Hepatocyte (in vitro differentiated cells): ENCODE data around the gene RRP15.

Experiments
- EZH2 ChIP-seq: fragments of 200-600 bp; sonication (generic); IDR thresholded peaks from 2 replicates; pipeline ENCODE4 v1.6.1; 2016; ENCODE audit warnings: antibody characterized with exemption, mild to moderate bottlenecking, borderline replicate concordance
- EZH2phosphoT487 ChIP-seq: fragments of 200-600 bp; sonication (generic); IDR thresholded peaks from one replicate; pipeline ENCODE4 v1.6.1; 2018; ENCODE audit warnings: antibody characterized with exemption, mild to moderate bottlenecking, low read depth, moderate library complexity; ENCODE audit not compliant: unreplicated experiment, severe bottlenecking
- TF ChIP-seq, protein P1 (sequence below): fragments of 200-600 bp; sonication (generic); IDR thresholded peaks from 2 replicates; pipeline ENCODE4 v1.5.1; 2016; ENCODE audit warnings: antibody characterized with exemption, mild to moderate bottlenecking; ENCODE audit not compliant: poor library complexity

DNA sequence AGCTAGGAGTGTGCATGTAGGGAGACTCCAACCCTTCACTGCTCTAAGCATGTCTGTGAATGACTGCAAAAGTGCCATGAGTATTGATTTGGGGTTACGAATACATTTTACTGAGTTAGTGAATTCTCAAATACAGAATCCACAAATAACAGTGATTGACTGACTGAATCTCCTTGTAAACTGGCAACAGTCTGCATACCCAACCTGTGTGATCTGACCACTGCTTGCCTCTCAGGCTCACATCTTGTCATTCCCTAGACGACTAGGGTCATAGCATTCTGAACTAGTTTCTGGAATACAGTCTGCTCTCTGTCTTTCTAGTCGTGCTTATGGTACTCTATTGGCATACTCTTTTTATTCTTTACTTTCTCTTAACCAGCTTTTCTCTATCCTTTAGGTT, 7.4 kb downstream of the RRP15 start:
- TF ChIP-seq, protein P1, sequence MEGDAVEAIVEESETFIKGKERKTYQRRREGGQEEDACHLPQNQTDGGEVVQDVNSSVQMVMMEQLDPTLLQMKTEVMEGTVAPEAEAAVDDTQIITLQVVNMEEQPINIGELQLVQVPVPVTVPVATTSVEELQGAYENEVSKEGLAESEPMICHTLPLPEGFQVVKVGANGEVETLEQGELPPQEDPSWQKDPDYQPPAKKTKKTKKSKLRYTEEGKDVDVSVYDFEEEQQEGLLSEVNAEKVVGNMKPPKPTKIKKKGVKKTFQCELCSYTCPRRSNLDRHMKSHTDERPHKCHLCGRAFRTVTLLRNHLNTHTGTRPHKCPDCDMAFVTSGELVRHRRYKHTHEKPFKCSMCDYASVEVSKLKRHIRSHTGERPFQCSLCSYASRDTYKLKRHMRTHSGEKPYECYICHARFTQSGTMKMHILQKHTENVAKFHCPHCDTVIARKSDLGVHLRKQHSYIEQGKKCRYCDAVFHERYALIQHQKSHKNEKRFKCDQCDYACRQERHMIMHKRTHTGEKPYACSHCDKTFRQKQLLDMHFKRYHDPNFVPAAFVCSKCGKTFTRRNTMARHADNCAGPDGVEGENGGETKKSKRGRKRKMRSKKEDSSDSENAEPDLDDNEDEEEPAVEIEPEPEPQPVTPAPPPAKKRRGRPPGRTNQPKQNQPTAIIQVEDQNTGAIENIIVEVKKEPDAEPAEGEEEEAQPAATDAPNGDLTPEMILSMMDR = no peak
- TF ChIP-seq EZH2 = no peak
- TF ChIP-seq EZH2phosphoT487 = no peak
